ENCODE results near the gene METTL21A.
"Not testable (repeated sequence)": the region's sequence is repeated elsewhere in the genome, so short reads cannot be mapped to it uniquely, and the experiment has no call there.

The METTL21A gene

DNA sequence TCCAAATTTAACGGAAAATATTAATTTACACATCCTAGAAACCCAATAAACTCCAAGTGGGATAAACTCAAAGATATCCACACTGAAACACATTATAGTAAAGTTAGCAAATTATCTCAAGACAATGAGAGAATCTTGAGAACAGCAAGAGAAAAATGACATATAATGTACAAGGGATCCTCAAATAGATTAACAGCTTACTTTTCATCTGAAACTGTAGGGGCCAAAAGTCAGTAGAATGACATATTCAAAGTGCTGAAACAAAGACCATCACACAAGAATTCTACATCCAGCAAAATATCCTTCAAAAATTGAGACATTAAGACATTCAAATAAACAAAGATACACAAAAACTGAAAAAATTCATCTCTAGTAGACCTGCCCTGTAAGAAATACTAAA lies 18.7 kb upstream of the METTL21A start:
- Histone ChIP-seq H3K27me3 (ENCODE audit: control insufficient read depth, insufficient read depth, low read length) (no peaks in the 10 kb centered on the region), H3K9me3 (ENCODE audit: control insufficient read depth, insufficient read depth, low read length) (no peaks in the 10 kb centered on the region), H3K4me1 (ENCODE audit: control insufficient read depth, insufficient read depth, low read length) (no peaks in the 10 kb centered on the region), H3K9ac (ENCODE audit: low read depth, low read length) (no peak overlapping the region), H3K36me3 (ENCODE audit: control insufficient read depth, insufficient read depth, low read length) (no peaks in the 10 kb centered on the region), H3K4me3 (ENCODE audit: low read depth, low read length) (no peak overlapping the region), H3K27ac (ENCODE audit: low read depth, low read length) (no peak overlapping the region)

DNA sequence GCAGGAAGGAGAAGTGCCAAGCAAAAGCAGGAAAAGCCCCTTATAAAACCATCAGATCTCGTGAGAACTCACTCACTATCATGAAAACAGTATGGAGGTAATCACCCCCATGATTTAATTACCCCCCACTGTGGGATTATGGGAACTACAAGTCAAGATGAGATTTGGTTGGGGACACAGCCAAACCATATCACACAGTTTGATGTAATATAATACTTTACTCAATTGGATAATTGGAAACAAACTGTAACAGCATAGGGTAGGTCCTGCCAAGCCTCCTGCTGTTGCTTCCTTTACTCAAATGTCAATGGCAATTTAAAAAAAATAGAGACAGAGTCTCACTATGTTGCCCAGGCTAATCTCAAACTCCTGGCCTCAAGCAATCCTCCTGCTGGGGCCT lies 15.5 kb upstream of the METTL21A start:
- H3K27ac ChIP-seq (ENCODE audit: low read depth, low read length) = no peak overlapping the region
- H3K4me1 ChIP-seq (ENCODE audit: control insufficient read depth, insufficient read depth, low read length) = no peaks in the 10 kb centered on the region
- H3K9me3 ChIP-seq (ENCODE audit: control insufficient read depth, insufficient read depth, low read length) = no peaks in the 10 kb centered on the region
- no peaks in the 10 kb centered on the region for H3K27me3 ChIP-seq (ENCODE audit: control insufficient read depth, insufficient read depth, low read length)
- H3K4me3 ChIP-seq (ENCODE audit: low read depth, low read length) = no peak overlapping the region
- H3K36me3 ChIP-seq (ENCODE audit: control insufficient read depth, insufficient read depth, low read length) = no peaks in the 10 kb centered on the region
- no peak overlapping the region for H3K9ac ChIP-seq (ENCODE audit: low read depth, low read length)

DNA sequence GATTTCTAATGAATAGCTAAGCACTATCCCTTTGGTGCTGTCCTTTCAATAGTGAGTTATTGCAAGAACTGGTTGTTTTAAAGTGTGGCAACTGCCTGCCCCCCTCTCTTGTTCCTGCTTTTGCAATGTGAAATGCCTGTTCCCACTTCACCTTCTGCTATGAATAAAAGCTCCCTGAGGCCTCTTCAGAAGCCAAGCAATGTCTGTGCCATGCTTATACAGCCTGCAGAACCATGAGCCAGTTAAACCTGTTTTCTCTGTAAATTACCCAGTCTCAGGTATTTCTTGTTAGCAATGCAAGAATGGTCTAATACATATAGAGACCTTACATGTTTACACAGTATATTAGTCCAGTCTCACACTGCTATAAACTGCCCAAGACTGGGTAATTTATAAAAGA lies 15.0 kb upstream of the METTL21A start:
- no peaks in the 10 kb centered on the region for H3K27me3 ChIP-seq (ENCODE audit: control insufficient read depth, insufficient read depth, low read length)
- H3K9me3 ChIP-seq (ENCODE audit: control insufficient read depth, insufficient read depth, low read length) = no peaks in the 10 kb centered on the region
- H3K4me1 ChIP-seq (ENCODE audit: control insufficient read depth, insufficient read depth, low read length) = no peaks in the 10 kb centered on the region
- no peaks in the 10 kb centered on the region for H3K36me3 ChIP-seq (ENCODE audit: control insufficient read depth, insufficient read depth, low read length)
- H3K9ac ChIP-seq (ENCODE audit: low read depth, low read length) = no peak overlapping the region
- no peak overlapping the region for H3K4me3 ChIP-seq (ENCODE audit: low read depth, low read length)
- H3K27ac ChIP-seq (ENCODE audit: low read depth, low read length) = no peak overlapping the region

DNA sequence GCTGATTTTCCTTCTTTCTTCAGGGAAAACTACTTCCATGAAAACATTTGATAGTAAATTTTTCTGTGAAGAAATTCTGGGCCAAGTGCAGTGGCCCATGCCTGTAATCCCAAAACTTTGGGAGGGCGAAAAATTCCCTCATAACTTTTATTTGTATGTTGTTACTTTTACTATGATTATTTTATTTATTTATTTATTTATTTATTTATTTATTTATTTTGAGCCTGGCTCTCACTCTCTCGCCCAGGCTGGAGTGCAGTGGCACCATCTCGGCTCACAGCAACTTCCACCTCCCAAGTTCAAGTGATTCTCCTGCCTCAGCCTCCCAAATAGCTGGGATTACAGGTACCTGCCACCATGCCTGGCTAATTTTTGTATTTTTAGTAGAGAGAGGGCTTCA lies 14.1 kb upstream of the METTL21A start:
- not testable (repeated sequence) for H3K27me3 ChIP-seq (ENCODE audit: control insufficient read depth, insufficient read depth, low read length); H3K36me3 ChIP-seq (ENCODE audit: control insufficient read depth, insufficient read depth, low read length); H3K4me3 ChIP-seq (ENCODE audit: low read depth, low read length); H3K9me3 ChIP-seq (ENCODE audit: control insufficient read depth, insufficient read depth, low read length); H3K4me1 ChIP-seq (ENCODE audit: control insufficient read depth, insufficient read depth, low read length); H3K9ac ChIP-seq (ENCODE audit: low read depth, low read length); H3K27ac ChIP-seq (ENCODE audit: low read depth, low read length)

DNA sequence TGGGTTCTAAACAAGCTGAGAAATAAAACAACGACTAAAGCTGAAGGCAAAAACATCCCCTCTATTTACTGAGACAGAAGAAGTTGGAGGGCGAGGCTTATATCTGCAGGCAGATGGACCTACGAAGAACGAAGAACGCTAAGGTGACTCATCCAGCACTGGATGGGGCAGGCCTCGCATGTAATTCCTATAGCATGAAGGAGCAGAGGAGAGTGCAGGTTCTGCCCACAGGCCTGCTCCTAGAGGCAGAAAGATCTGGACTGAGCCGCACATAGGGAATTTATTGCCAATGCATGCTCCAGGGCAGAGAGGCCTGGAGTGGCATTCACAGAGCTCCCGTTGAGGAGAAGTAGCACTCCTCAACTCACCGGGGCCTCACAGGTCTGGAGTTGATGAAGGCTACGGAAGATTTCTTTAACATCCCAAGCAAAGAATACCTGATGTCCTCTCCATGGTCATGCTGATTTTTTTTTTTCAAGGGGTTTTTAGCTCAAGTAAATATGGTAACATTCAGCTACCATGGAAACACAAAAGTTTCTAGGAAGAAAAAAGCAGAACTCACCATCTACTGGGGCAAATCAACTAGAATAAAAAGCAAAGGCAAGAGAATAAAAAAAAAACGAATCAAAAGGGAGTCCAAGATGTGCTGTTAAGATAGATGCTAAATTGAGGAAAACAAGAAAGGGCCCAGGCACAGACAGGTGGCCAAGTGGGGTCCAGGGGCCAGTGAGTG lies 10.4 kb upstream of the METTL21A start:
- Histone ChIP-seq H3K9me3 (ENCODE audit: control insufficient read depth, insufficient read depth, low read length) (no peaks in the 10 kb centered on the region), H3K4me1 (ENCODE audit: control insufficient read depth, insufficient read depth, low read length) (no peaks in the 10 kb centered on the region), H3K27ac (ENCODE audit: low read depth, low read length) (no peak overlapping the region), H3K9ac (ENCODE audit: low read depth, low read length) (no peak overlapping the region), H3K27me3 (ENCODE audit: control insufficient read depth, insufficient read depth, low read length) (no peaks in the 10 kb centered on the region), H3K36me3 (ENCODE audit: control insufficient read depth, insufficient read depth, low read length) (no peaks in the 10 kb centered on the region), H3K4me3 (ENCODE audit: low read depth, low read length) (no peak overlapping the region)

DNA sequence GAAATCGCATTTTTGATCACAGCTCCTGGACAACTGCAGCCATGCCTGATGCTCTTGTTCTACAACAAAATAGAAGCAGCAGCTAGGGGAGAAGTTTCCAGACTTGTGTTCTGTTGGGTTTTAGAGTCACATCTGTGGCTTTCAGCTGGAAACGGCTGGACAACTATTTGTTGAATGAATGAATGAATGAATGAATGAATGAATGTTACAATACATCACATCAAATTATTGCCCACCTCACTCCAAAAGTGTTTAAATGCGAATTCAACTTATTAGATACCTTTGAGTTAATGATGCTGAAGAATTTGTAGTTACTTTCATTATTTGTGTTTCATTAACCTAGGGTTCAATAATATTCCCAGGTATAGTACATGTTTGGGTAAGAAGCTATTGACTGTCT lies 8.5 kb upstream of the METTL21A start:
- Histone ChIP-seq H3K27ac (ENCODE audit: low read depth, low read length) (no peak overlapping the region), H3K36me3 (ENCODE audit: control insufficient read depth, insufficient read depth, low read length) (no peaks in the 10 kb centered on the region), H3K4me3 (ENCODE audit: low read depth, low read length) (no peak overlapping the region), H3K27me3 (ENCODE audit: control insufficient read depth, insufficient read depth, low read length) (no peaks in the 10 kb centered on the region), H3K4me1 (ENCODE audit: control insufficient read depth, insufficient read depth, low read length) (no peaks in the 10 kb centered on the region), H3K9ac (ENCODE audit: low read depth, low read length) (no peak overlapping the region), H3K9me3 (ENCODE audit: control insufficient read depth, insufficient read depth, low read length) (no peaks in the 10 kb centered on the region)

DNA sequence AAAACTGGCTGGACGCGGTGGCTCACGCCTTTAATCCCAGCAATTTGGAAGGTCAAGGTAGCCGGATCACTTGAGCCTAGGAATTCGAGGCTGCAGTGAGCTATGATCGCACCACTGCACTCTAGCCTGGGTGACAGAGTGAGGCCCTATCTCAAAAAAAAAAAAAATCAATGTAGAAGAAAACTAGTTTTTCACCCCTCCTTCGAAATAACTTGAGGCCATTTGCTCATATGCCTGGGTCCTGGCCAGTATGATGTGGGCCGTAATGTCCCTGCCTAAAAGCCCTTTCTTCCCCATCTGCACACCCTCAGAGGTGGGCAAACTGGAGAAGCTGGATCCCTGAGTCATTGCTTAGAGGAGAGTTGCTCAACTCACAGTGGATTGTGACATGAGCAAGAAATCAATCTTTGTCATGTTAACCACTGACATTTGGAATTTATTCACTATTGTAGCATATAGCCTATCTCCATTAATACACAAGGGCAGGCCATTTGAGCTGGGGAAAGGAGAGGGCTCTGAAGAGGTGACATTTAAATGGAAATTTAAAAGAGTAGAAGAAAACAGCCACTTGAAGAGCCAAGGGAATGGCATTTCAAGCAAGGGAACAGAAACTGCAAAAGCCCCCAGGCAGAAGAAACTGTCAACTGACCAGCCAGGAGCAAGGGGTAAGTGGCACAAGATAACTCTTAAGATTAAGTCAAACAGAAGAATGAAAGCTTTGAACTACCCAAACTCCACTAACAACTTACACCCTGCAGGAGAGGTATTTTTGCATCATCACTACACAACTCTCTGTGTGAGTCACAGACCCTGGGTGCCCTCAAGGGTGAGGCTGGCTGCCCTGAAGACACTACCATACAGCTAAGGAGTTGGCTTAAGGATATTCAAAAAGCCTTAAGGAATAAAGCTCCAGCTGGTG lies 7.6 kb upstream of the METTL21A start:
- Histone ChIP-seq H3K36me3 (ENCODE audit: control insufficient read depth, insufficient read depth, low read length) (no peaks in the 10 kb centered on the region), H3K9ac (ENCODE audit: low read depth, low read length) (no peak overlapping the region), H3K4me1 (ENCODE audit: control insufficient read depth, insufficient read depth, low read length) (no peaks in the 10 kb centered on the region), H3K27me3 (ENCODE audit: control insufficient read depth, insufficient read depth, low read length) (no peaks in the 10 kb centered on the region), H3K9me3 (ENCODE audit: control insufficient read depth, insufficient read depth, low read length) (no peaks in the 10 kb centered on the region), H3K27ac (ENCODE audit: low read depth, low read length) (no peak overlapping the region), H3K4me3 (ENCODE audit: low read depth, low read length) (no peak overlapping the region)

DNA sequence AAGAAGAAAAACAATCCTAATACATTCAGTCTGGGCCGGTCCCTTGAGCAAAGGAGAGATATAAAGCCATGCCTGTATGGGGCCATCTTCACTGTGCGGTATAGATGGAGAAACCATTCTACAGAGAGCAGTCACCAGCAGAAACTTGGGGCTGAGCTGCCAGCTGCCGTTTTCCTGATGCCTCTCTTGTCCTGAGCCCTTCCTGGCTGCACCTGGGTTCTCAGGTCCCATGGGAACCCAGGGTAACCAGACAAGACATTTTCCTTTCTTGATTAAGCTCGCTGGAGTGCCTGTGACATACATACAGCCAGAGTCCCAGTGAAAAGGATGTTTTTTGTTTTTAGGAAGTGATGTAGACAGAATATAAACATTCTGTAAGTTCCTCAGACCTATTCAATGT lies 5.3 kb upstream of the METTL21A start:
- Histone ChIP-seq H3K36me3 (ENCODE audit: control insufficient read depth, insufficient read depth, low read length) (no peaks in the 10 kb centered on the region), H3K9me3 (ENCODE audit: control insufficient read depth, insufficient read depth, low read length) (no peaks in the 10 kb centered on the region), H3K4me1 (ENCODE audit: control insufficient read depth, insufficient read depth, low read length) (no peaks in the 10 kb centered on the region), H3K9ac (ENCODE audit: low read depth, low read length) (no peak overlapping the region), H3K27me3 (ENCODE audit: control insufficient read depth, insufficient read depth, low read length) (no peaks in the 10 kb centered on the region), H3K27ac (ENCODE audit: low read depth, low read length) (no peak overlapping the region), H3K4me3 (ENCODE audit: low read depth, low read length) (no peak overlapping the region)

DNA sequence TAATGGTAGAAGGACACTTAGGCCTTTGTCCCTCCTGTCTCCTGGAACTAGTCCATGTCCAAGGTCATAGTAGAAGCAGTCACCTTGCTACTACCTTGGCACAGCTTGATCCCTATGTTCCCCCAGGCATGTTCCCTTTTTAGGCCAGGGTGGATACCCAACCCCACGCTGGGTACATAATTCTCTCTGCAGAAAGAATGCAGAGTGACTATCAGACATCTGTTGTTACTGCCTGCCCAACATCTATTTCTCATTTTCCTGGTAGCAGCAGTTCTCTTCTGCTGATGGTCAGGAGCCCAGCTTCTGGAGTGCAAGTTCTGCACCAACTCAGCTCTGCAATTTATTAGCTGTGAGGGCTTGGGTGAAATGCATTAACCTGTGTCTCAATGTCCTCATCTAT lies 4.4 kb upstream of the METTL21A start:
- no peaks in the 10 kb centered on the region for H3K4me1 ChIP-seq (ENCODE audit: control insufficient read depth, insufficient read depth, low read length)
- no peak overlapping the region for H3K4me3 ChIP-seq (ENCODE audit: low read depth, low read length)
- H3K36me3 ChIP-seq (ENCODE audit: control insufficient read depth, insufficient read depth, low read length) = no peaks in the 10 kb centered on the region
- no peaks in the 10 kb centered on the region for H3K27me3 ChIP-seq (ENCODE audit: control insufficient read depth, insufficient read depth, low read length)
- H3K27ac ChIP-seq (ENCODE audit: low read depth, low read length) = no peak overlapping the region
- no peak overlapping the region for H3K9ac ChIP-seq (ENCODE audit: low read depth, low read length)
- no peaks in the 10 kb centered on the region for H3K9me3 ChIP-seq (ENCODE audit: control insufficient read depth, insufficient read depth, low read length)

DNA sequence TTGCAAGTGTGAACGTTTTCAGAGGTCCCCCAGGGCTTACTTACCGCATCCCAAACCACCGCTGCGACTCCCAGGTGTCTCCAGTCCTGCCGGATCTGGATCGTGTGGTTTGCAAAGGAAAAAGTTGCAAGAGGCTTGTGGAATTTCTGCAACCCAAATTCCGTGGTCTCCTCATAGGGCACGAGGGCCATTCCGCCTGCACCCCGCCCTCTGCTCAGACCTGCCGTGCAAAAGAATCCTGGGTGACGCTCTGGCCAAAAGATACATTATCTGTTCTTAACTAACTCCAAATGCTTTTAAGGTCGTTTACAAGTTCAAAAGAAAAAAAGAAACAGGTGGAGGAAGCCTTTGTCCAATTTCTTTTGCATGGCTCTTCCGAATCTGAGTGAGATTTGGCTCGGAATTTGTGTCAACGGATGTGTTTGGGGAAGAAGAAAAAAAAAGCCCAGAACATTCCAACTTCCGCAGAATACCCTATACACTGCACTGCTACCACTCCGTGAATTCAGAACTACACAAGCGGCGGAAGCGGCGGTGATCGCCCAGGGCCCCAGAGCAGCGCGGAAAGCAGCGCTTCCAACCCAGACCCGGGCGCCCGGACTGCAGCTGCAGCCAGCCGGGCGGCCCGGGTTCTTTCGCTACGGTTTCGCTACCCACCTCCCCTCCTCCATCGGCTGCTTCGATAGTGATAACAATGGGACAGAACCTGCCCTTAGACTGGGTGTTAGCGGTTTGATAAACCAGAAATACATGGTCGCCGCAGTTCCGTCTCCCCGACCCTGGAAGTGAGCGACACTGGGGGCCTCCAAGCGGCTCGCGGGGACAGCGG lies 795 bp downstream of the METTL21A start:
- Histone ChIP-seq H3K9me3 (ENCODE audit: control insufficient read depth, insufficient read depth, low read length) (no peaks in the 10 kb centered on the region), H3K4me3 (ENCODE audit: low read depth, low read length) (peak overlapping the region; percentile 81), H3K27me3 (ENCODE audit: control insufficient read depth, insufficient read depth, low read length) (no peaks in the 10 kb centered on the region), H3K9ac (ENCODE audit: low read depth, low read length) (peak overlapping the region; percentile 79), H3K4me1 (ENCODE audit: control insufficient read depth, insufficient read depth, low read length) (peaks cover 9% of the 10 kb centered on the region; the same call in 1 of the 2 replicates), H3K27ac (ENCODE audit: low read depth, low read length) (peak overlapping the region; percentile 91), H3K36me3 (ENCODE audit: control insufficient read depth, insufficient read depth, low read length) (peaks cover 41% of the 10 kb centered on the region)

Data from HUES48 (cell line).